Neuronal stem cell (in vitro differentiated cells): Measurements from ENCODE around the gene PADI1.

Experiments used
- DNase-seq: peaks from one replicate; pipeline ENCODE4 v3.0.0-alpha.2; 2013; ENCODE audit warnings: low spot score
- H2AFZ ChIP-seq: one replicate; pipeline ENCODE4 v1.6.1; 2013; ENCODE audit warnings: mild to moderate bottlenecking, low read length, inconsistent platforms
- H2AK5ac ChIP-seq: 2 replicates; pipeline ENCODE4 v1.6.1; 2013; ENCODE audit warnings: low read depth, mild to moderate bottlenecking, inconsistent platforms, low read length, moderate library complexity, mixed read lengths
- H2BK120ac ChIP-seq: 2 replicates; pipeline ENCODE4 v1.6.1; 2013; ENCODE audit warnings: low read depth, mild to moderate bottlenecking, inconsistent platforms, low read length, moderate library complexity, mixed read lengths
- H2BK12ac ChIP-seq: one replicate; pipeline ENCODE4 v1.6.1; 2013; ENCODE audit warnings: low read length, inconsistent platforms
- H2BK15ac ChIP-seq: 2 replicates; pipeline ENCODE4 v1.6.1; 2013; ENCODE audit warnings: mild to moderate bottlenecking, low read length, inconsistent platforms, mixed read lengths
- H2BK5ac ChIP-seq: one replicate; pipeline ENCODE4 v1.6.1; 2013; ENCODE audit warnings: inconsistent platforms, mild to moderate bottlenecking, low read length, moderate library complexity
- H3K14ac ChIP-seq: one replicate; pipeline ENCODE4 v1.6.1; 2013; ENCODE audit warnings: low read length, inconsistent platforms
- H3K18ac ChIP-seq: 2 replicates; pipeline ENCODE4 v1.6.1; 2013; ENCODE audit warnings: low read length, inconsistent platforms
- H3K23ac ChIP-seq: 2 replicates; pipeline ENCODE4 v1.6.1; 2013; ENCODE audit warnings: low read depth, mild to moderate bottlenecking, mixed read lengths, low read length, inconsistent platforms; ENCODE audit not compliant: poor library complexity
- H3K27ac ChIP-seq: replicated peaks from 3 replicates; pipeline ENCODE4 v1.5.1; 2013; ENCODE audit warnings: low read length, inconsistent platforms
- H3K27me3 ChIP-seq, 3 experiments: 2 replicates each; pipeline ENCODE4 v1.6.1; 2013; ENCODE audit warnings: low read length in 3 of 3, mild to moderate bottlenecking in 2 of 3, inconsistent platforms in 1 of 3, low read depth in 1 of 3, mixed read lengths in 1 of 3, moderate library complexity in 1 of 3; ENCODE audit not compliant: control insufficient read depth in 3 of 3, insufficient read depth in 3 of 3
- H3K36me3 ChIP-seq, 2 donors: replicated peaks in 1 of 2; 2 replicates each; pipeline ENCODE4 v1.6.1; 2013; ENCODE audit warnings: low read length in 2 of 2; ENCODE audit not compliant: control insufficient read depth in 2 of 2, insufficient read depth in 2 of 2
- H3K4ac ChIP-seq: 2 replicates; pipeline ENCODE4 v1.6.1; 2013; ENCODE audit warnings: inconsistent platforms, mild to moderate bottlenecking, low read length, moderate library complexity
- H3K4me1 ChIP-seq, 2 donors: 1 replicate in 1 of 2; 2 replicates in 1 of 2; pipeline ENCODE4 v1.6.1; 2013; ENCODE audit warnings: low read length in 2 of 2, low read depth in 1 of 2; ENCODE audit not compliant: control insufficient read depth in 2 of 2, insufficient read depth in 1 of 2
- H3K4me2 ChIP-seq: one replicate; pipeline ENCODE4 v1.6.1; 2013; ENCODE audit warnings: mild to moderate bottlenecking, low read length, inconsistent platforms; ENCODE audit not compliant: insufficient read depth, poor library complexity, severe bottlenecking
- H3K4me3 ChIP-seq, 2 donors: 2 replicates each; pipeline ENCODE4 v1.5.1; 2013; ENCODE audit warnings: low read length in 2 of 2, mild to moderate bottlenecking in 2 of 2, inconsistent platforms in 1 of 2, moderate library complexity in 1 of 2
- H3K79me1 ChIP-seq: one replicate; pipeline ENCODE4 v1.6.1; 2013; ENCODE audit warnings: low read depth, mild to moderate bottlenecking, inconsistent platforms, low read length, moderate library complexity
- H3K9ac ChIP-seq: one replicate; pipeline ENCODE4 v1.6.1; 2013; ENCODE audit warnings: mild to moderate bottlenecking, low read depth, low read length, inconsistent platforms; ENCODE audit not compliant: poor library complexity
- H3K9me3 ChIP-seq, 2 donors: replicated peaks in 1 of 2; 2 replicates each; pipeline versions ENCODE3 to v1.6.1; 2013; ENCODE audit warnings: low read length in 2 of 2, mild to moderate bottlenecking in 2 of 2, inconsistent platforms in 1 of 2, low read depth in 1 of 2, mixed read lengths in 1 of 2, moderate library complexity in 1 of 2; ENCODE audit not compliant: control insufficient read depth in 2 of 2, insufficient read depth in 1 of 2
- H4K8ac ChIP-seq: one replicate; pipeline ENCODE4 v1.6.1; 2013; ENCODE audit warnings: low read depth, mild to moderate bottlenecking, inconsistent platforms, low read length, moderate library complexity
- H4K91ac ChIP-seq: one replicate; pipeline ENCODE4 v1.6.1; 2013; ENCODE audit warnings: low read length, low read depth, mild to moderate bottlenecking, inconsistent platforms; ENCODE audit not compliant: poor library complexity
- WGBS, 2 donors: extraction: QIAGEN DNeasy Blood & Tissue Kit; methylation state at CpG; one replicate each; pipeline ENCODE4 v1.1.7; 2013; ENCODE audit warnings: missing lambda C conversion rate in 2 of 2, mixed read lengths in 1 of 2; ENCODE audit not compliant: insufficient read length in 2 of 2, insufficient replicate concordance in 1 of 2; ENCODE audit errors: extremely low coverage in 2 of 2; 5-methylcytosine and 5-hydroxymethylcytosine counted together

Gene PADI1

GRCh38 chr1:17184161-17184665, 20.7 kb upstream of the PADI1 start:
- no peak overlapping the region for H3K27ac ChIP-seq
- no CpG with 5 or more reads among the region's 7 CpGs for WGBS, 2 donors
- no peak for DNase-seq

GRCh38 chr1:17184822-17185484, 20.0 kb upstream of the PADI1 start:
- H3K4me1 ChIP-seq: peaks cover 13 to 15% of the 10 kb centered on the region in 2 donors
- H3K27ac ChIP-seq: no peak overlapping the region
- DNase-seq: no peak
- peaks cover 0 to 2% (median 0%) of the 10 kb centered on the region in 3 experiments for H3K27me3 ChIP-seq
- H3K23ac ChIP-seq: no peak overlapping the region
- no peaks in the 10 kb centered on the region for H3K9me3 ChIP-seq
- H2BK120ac ChIP-seq: no peak overlapping the region
- no peak overlapping the region for H2BK5ac ChIP-seq
- no peak overlapping the region for H3K4me3 ChIP-seq
- H2AFZ ChIP-seq: no peak overlapping the region
- no peak overlapping the region for H4K8ac ChIP-seq
- no CpG with 5 or more reads among the region's 13 CpGs for WGBS, 2 donors
- H3K4ac ChIP-seq: peak overlapping the region; percentile 29
- no peaks in the 10 kb centered on the region for H3K36me3 ChIP-seq
- no peak overlapping the region for H2BK12ac ChIP-seq
- H3K18ac ChIP-seq: peak overlapping the region; percentile 53
- H4K91ac ChIP-seq: no peak overlapping the region
- H3K9ac ChIP-seq: no peak overlapping the region
- H3K14ac ChIP-seq: no peak overlapping the region
- H3K79me1 ChIP-seq: no peaks in the 10 kb centered on the region
- H2AK5ac ChIP-seq: no peak overlapping the region
- H2BK15ac ChIP-seq: peak overlapping the region; percentile 25
- no peak overlapping the region for H3K4me2 ChIP-seq

More at GRCh38 chr1:17184161-17184665, 20.7 kb upstream of the PADI1 start:
- Histone ChIP-seq H2BK12ac (no peak overlapping the region), H2BK120ac (no peak overlapping the region), H2AFZ (no peak overlapping the region), H2BK5ac (no peak overlapping the region), H3K27me3 (peaks cover 0 to 2% (median 0%) of the 10 kb centered on the region in 3 experiments), H3K14ac (no peak overlapping the region), H4K8ac (no peak overlapping the region), H3K9ac (no peak overlapping the region), H3K4me3 (no peak overlapping the region), H2AK5ac (no peak overlapping the region), H3K4ac (no peak overlapping the region), H3K23ac (no peak overlapping the region), H3K79me1 (no peaks in the 10 kb centered on the region), H2BK15ac (no peak overlapping the region), H4K91ac (no peak overlapping the region), H3K36me3 (no peaks in the 10 kb centered on the region), H3K4me2 (no peak overlapping the region), H3K9me3 (no peaks in the 10 kb centered on the region), H3K4me1 (peaks cover 11 to 13% of the 10 kb centered on the region in 2 donors), H3K18ac (no peak overlapping the region)

DNA sequence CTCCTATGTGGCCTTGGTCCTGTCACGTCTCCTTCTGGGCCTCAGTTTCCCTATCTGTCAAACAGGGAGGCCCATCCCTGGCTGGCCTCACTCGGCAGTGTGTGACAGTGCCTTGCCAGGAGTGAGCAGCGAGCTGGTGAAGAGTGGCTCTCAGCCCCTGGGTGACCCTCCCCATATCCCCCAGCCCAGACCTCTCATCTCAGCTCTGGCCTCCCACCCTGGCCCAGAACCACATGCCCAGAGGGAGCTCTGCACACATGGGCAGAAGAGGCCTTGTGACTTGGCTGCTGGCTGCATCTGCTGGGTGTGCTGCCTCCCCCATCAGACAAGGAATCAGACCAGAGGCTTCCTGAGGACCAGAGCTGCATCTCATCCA, 19.5 kb upstream of the PADI1 start:
- Histone ChIP-seq H3K27me3 (peaks cover 0 to 2% (median 0%) of the 10 kb centered on the region in 3 experiments), H2BK5ac (no peak overlapping the region), H2BK120ac (no peak overlapping the region), H2BK15ac (peak overlapping the region; percentile 25), H3K27ac (no peak overlapping the region), H2AFZ (no peak overlapping the region), H3K36me3 (no peaks in the 10 kb centered on the region), H3K4me3 (no peak overlapping the region), H2BK12ac (no peak overlapping the region), H3K9ac (no peak overlapping the region), H3K9me3 (no peaks in the 10 kb centered on the region), H4K91ac (no peak overlapping the region), H3K4ac (peak overlapping the region; percentile 29), H3K79me1 (no peaks in the 10 kb centered on the region), H3K4me2 (no peak overlapping the region), H3K18ac (peak overlapping the region; percentile 80), H3K14ac (no peak overlapping the region), H2AK5ac (no peak overlapping the region), H3K4me1 (peaks cover 15 to 19% of the 10 kb centered on the region in 2 donors), H3K23ac (no peak overlapping the region), H4K8ac (no peak overlapping the region)
- no CpG with 5 or more reads among the region's 3 CpGs for WGBS, 2 donors
- no peak for DNase-seq

DNA sequence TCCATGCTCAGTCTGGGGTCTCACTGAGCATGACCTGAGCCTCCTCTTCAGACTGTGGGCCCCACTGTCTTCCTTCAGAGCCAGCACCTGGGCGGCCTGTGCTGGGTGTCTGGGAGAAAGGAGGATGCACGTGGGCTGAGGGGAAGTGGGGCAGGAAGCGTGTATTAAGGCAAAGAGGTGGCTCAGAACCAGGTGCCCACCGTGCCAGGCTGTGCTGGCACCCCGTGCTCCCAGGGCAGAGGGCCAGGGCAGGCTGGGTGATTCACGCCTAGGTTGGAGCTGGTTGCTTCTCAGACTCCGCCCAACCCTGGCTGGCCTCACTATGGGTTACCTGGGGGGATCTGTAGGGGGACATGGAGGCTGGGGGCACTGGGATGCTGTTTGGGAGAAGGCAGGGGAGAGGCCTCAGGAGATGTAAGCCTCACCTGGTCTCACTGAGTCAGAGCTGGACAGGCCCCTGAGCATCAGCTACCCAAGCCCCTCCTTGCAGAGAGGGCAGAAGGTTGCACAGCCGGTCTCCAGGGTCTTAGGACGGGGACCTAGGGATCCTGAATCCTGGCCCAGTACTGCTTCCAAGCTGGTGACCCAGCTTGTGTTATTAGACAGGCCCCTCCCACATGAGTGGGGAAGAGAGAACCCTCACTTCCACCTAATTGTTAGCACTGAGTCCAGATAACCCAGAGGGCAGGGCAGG, 18.6 kb upstream of the PADI1 start:
- no peak overlapping the region for H3K4me2 ChIP-seq
- no peak overlapping the region for H3K4ac ChIP-seq
- H2BK12ac ChIP-seq: peak overlapping the region; percentile 91
- H3K4me1 ChIP-seq: peaks cover 15 to 19% of the 10 kb centered on the region in 2 donors
- H3K9ac ChIP-seq: peak overlapping the region; percentile 64
- H3K18ac ChIP-seq: peak overlapping the region; percentile 20
- peak overlapping the region; percentile 11 for H2BK5ac ChIP-seq
- no peak overlapping the region for H3K4me3 ChIP-seq
- H2BK15ac ChIP-seq: peak overlapping the region; percentile 14
- H3K79me1 ChIP-seq: no peaks in the 10 kb centered on the region
- peak overlapping the region; percentile 83 for H2AFZ ChIP-seq
- no peak overlapping the region for H3K27ac ChIP-seq
- WGBS, 2 donors: no CpG with 5 or more reads among the region's 9 CpGs
- H2AK5ac ChIP-seq: peak overlapping the region; percentile 58
- H4K91ac ChIP-seq: no peak overlapping the region
- peak overlapping the region; percentile 97 for H4K8ac ChIP-seq
- H2BK120ac ChIP-seq: no peak overlapping the region
- H3K14ac ChIP-seq: no peak overlapping the region
- no peaks in the 10 kb centered on the region for H3K9me3 ChIP-seq
- peaks cover 0 to 2% (median 0%) of the 10 kb centered on the region in 3 experiments for H3K27me3 ChIP-seq
- no peak overlapping the region for H3K23ac ChIP-seq
- no peaks in the 10 kb centered on the region for H3K36me3 ChIP-seq
- no peak for DNase-seq
